ENCODE measurements around the gene MYO1H.

MYO1H gene

DNA sequence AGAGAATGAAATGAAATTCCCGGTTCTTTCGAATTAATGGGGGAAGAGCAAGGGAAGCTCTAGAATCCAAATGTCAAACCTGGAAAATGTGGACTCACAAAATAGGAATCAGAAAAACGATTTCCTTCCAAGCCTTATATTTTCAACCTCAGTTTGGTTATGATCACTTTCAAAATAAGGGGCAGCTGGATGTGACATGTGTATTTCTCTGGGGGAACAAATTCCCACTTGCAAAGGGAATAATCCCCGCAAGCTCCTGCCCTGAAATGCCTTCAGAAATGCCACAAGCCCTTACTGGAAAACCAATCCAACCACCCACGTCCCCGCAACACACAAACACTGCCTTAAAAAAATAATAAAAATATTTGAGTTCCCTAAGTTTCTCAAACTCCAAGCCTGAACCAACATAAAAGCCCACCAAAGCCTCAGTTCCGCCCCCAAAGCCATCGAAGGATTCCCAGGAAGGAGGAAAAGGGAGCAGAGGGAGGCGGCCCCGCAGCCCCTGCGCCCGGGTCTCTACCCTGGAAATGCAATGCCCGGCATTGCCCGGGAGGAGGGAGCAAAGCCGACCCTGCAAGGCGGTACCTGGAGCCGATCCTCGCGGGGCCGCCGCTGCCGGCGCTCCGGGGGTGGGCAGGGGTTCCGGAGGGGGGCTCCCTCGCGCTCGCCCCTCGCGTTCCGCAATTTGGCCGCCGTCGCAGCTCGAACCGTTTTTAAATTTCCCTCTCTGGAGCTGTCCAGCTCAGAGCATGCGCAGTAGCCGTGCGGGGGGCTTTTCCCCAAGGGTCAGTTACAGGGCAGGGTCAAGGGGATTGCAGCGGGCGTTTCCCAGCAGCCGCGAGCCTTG, 38.9 kb upstream of the MYO1H start, which contains the start of gene FOXN4:
FOXN4 (minus strand) TSS at position 751 of the 847 bp plus-strand sequence. CDS start 963 bp downstream, outside the sequence.
- Histone ChIP-seq H2BK5ac (ENCODE audit: low read depth, low read length, poor library complexity, severe bottlenecking) (no peak within 1 kb of the TSS), H3K23ac (ENCODE audit: low read length in 2 of 2) (no peak within 1 kb of the TSS), H3K9me3 (ENCODE audit: control insufficient read depth, low read length) (no peaks in the 10 kb centered on the region), H3K27ac (ENCODE audit: low read length, poor library complexity, severe bottlenecking) (no peak within 1 kb of the TSS), H3K4me3 (ENCODE audit: insufficient read depth in 1 of 2, low read depth in 1 of 2, low read length in 2 of 2) (peak within 1 kb of the TSS; percentile 39 to 73), H4K91ac (ENCODE audit: low read length) (no peak within 1 kb of the TSS), H3K9ac (ENCODE audit: low read length) (no peak within 1 kb of the TSS), H3K14ac (ENCODE audit: low read length in 2 of 2) (no peak within 1 kb of the TSS), H2AK5ac (ENCODE audit: low read length, severe bottlenecking) (no peak within 1 kb of the TSS), H3K4me2 (ENCODE audit: low read length, poor library complexity, severe bottlenecking) (peak within 1 kb of the TSS; percentile 77), H4K8ac (ENCODE audit: low read length) (no peak within 1 kb of the TSS), H2BK12ac (ENCODE audit: low read length in 2 of 2) (no peak within 1 kb of the TSS), H3K27me3 (ENCODE audit: control insufficient read depth in 1 of 2, insufficient read depth in 1 of 2, low read length in 2 of 2) (peaks cover 86 to 89% of the 10 kb centered on the region in 2 experiments), H2BK120ac (ENCODE audit: low read depth, low read length) (no peak within 1 kb of the TSS), H3K79me1 (replicated peaks; ENCODE audit: low read length, poor library complexity, severe bottlenecking) (no peaks in the 10 kb centered on the region), H3K4me1 (ENCODE audit: control insufficient read depth, insufficient read depth, low read depth, low read length) (peaks cover 16% of the 10 kb centered on the region), H2BK15ac (ENCODE audit: low read depth, poor library complexity, severe bottlenecking) (no peak within 1 kb of the TSS), H3K36me3 (ENCODE audit: control insufficient read depth in 1 of 2, insufficient read depth in 2 of 2, low read depth in 1 of 2, low read length in 2 of 2) (no peaks in the 10 kb centered on the region), H3K18ac (ENCODE audit: low read depth in 1 of 2, low read length in 2 of 2) (no peak within 1 kb of the TSS), H3K4ac (ENCODE audit: low read depth in 1 of 2, low read length in 2 of 2) (no peak within 1 kb of the TSS), H2AFZ (ENCODE audit: low read depth, low read length) (peak within 1 kb of the TSS; percentile 23)
- no peak for DNase-seq
- 11% methylated on average over 31 of the region's 43 CpGs for WGBS

DNA sequence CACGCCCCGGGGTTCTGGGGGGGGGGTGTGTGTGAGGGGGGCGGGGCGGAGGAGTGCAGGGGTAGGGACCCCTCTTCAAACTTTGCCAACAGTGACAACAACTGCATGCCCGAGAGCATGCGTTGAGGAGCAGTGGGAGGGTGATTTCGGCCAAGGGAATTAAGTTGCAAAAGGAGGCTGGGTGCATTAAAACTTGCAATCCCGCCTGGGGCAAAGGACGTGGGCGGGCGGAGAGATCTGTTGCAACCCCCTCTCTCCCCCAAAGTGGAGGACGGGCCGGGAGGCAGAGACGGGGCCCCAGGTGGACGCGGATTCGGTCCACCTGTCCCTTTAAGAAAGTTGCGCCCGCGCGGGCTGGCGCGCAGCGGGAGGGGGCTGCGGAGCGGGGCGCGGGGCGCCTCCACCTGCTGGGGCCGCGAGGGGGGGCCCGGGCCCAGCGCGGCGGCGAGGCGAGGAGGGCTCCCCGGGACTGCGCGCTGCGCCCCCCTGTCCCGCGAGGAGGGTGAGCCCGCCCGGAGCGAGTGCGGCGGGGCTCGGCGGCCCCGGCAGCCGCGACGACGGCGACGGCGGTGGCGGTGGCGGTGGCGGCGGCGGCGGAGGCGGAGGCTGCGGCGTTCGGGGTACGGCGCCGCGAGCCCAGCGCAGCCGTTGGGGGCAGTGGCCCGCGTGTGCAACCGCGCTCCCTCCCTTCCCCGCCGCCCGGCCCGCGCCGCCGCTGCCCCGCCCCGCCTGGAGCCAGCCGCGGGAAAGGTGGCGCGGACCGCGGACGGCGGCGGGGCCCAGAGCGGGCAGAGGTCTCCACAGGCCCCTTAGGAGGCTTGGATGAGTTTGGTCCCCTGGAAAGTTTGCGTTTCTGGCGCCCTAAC, 38.1 kb upstream of the MYO1H start:
- Histone ChIP-seq H3K4me3 (ENCODE audit: insufficient read depth in 1 of 2, low read depth in 1 of 2, low read length in 2 of 2) (peak overlapping the region; percentile 39 to 73), H2BK15ac (ENCODE audit: low read depth, poor library complexity, severe bottlenecking) (no peak overlapping the region), H4K8ac (ENCODE audit: low read length) (no peak overlapping the region), H3K23ac (ENCODE audit: low read length in 2 of 2) (no peak overlapping the region), H2AFZ (ENCODE audit: low read depth, low read length) (peak overlapping the region; percentile 23), H3K79me1 (replicated peaks; ENCODE audit: low read length, poor library complexity, severe bottlenecking) (no peaks in the 10 kb centered on the region), H3K4me2 (ENCODE audit: low read length, poor library complexity, severe bottlenecking) (peak overlapping the region; percentile 77), H3K27ac (ENCODE audit: low read length, poor library complexity, severe bottlenecking) (no peak overlapping the region), H2AK5ac (ENCODE audit: low read length, severe bottlenecking) (no peak overlapping the region), H3K27me3 (ENCODE audit: control insufficient read depth in 1 of 2, insufficient read depth in 1 of 2, low read length in 2 of 2) (peaks cover 86 to 88% of the 10 kb centered on the region in 2 experiments), H2BK5ac (ENCODE audit: low read depth, low read length, poor library complexity, severe bottlenecking) (no peak overlapping the region), H4K91ac (ENCODE audit: low read length) (no peak overlapping the region), H3K9me3 (ENCODE audit: control insufficient read depth, low read length) (no peaks in the 10 kb centered on the region), H2BK12ac (ENCODE audit: low read length in 2 of 2) (no peak overlapping the region), H3K36me3 (ENCODE audit: control insufficient read depth in 1 of 2, insufficient read depth in 2 of 2, low read depth in 1 of 2, low read length in 2 of 2) (no peaks in the 10 kb centered on the region), H3K9ac (ENCODE audit: low read length) (no peak overlapping the region), H2BK120ac (ENCODE audit: low read depth, low read length) (no peak overlapping the region), H3K18ac (ENCODE audit: low read depth in 1 of 2, low read length in 2 of 2) (no peak overlapping the region), H3K4me1 (ENCODE audit: control insufficient read depth, insufficient read depth, low read depth, low read length) (peaks cover 16% of the 10 kb centered on the region), H3K14ac (ENCODE audit: low read length in 2 of 2) (no peak overlapping the region), H3K4ac (ENCODE audit: low read depth in 1 of 2, low read length in 2 of 2) (no peak overlapping the region)
- no peak for DNase-seq
- WGBS: 2% methylated on average over 35 of the region's 99 CpGs

GRCh38 chr12:109310247-109311125, 37.2 kb upstream of the MYO1H start:
- Histone ChIP-seq H3K18ac (ENCODE audit: low read depth in 1 of 2, low read length in 2 of 2) (no peak overlapping the region), H4K8ac (ENCODE audit: low read length) (no peak overlapping the region), H3K9ac (ENCODE audit: low read length) (no peak overlapping the region), H3K4me2 (ENCODE audit: low read length, poor library complexity, severe bottlenecking) (peak overlapping the region; percentile 77), H3K4ac (ENCODE audit: low read depth in 1 of 2, low read length in 2 of 2) (no peak overlapping the region), H2BK120ac (ENCODE audit: low read depth, low read length) (no peak overlapping the region), H3K23ac (ENCODE audit: low read length in 2 of 2) (peak overlapping the region in 1 of 2 experiments; percentile 42), H2BK5ac (ENCODE audit: low read depth, low read length, poor library complexity, severe bottlenecking) (no peak overlapping the region), H3K4me1 (ENCODE audit: control insufficient read depth, insufficient read depth, low read depth, low read length) (peaks cover 16% of the 10 kb centered on the region), H2BK12ac (ENCODE audit: low read length in 2 of 2) (no peak overlapping the region), H3K14ac (ENCODE audit: low read length in 2 of 2) (no peak overlapping the region), H2BK15ac (ENCODE audit: low read depth, poor library complexity, severe bottlenecking) (no peak overlapping the region), H3K79me1 (replicated peaks; ENCODE audit: low read length, poor library complexity, severe bottlenecking) (no peaks in the 10 kb centered on the region), H3K4me3 (ENCODE audit: insufficient read depth in 1 of 2, low read depth in 1 of 2, low read length in 2 of 2) (peak overlapping the region in 1 of 2 experiments; percentile 73), H3K9me3 (ENCODE audit: control insufficient read depth, low read length) (no peaks in the 10 kb centered on the region), H3K27me3 (ENCODE audit: control insufficient read depth in 1 of 2, insufficient read depth in 1 of 2, low read length in 2 of 2) (peaks cover 79 to 80% of the 10 kb centered on the region in 2 experiments), H3K36me3 (ENCODE audit: control insufficient read depth in 1 of 2, insufficient read depth in 2 of 2, low read depth in 1 of 2, low read length in 2 of 2) (no peaks in the 10 kb centered on the region), H2AFZ (ENCODE audit: low read depth, low read length) (no peak overlapping the region), H4K91ac (ENCODE audit: low read length) (no peak overlapping the region), H2AK5ac (ENCODE audit: low read length, severe bottlenecking) (no peak overlapping the region), H3K27ac (ENCODE audit: low read length, poor library complexity, severe bottlenecking) (no peak overlapping the region)
- WGBS: 11% methylated on average over 32 of the region's 33 CpGs
- no peak for DNase-seq

Measured in mesenchymal stem cell (in vitro differentiated cells and primary cell).